ENCODE results near the gene CHAD.
"Not testable (repeated sequence)": the region's sequence is repeated elsewhere in the genome, so short reads cannot be mapped to it uniquely, and the experiment has no call there.

The CHAD gene

DNA sequence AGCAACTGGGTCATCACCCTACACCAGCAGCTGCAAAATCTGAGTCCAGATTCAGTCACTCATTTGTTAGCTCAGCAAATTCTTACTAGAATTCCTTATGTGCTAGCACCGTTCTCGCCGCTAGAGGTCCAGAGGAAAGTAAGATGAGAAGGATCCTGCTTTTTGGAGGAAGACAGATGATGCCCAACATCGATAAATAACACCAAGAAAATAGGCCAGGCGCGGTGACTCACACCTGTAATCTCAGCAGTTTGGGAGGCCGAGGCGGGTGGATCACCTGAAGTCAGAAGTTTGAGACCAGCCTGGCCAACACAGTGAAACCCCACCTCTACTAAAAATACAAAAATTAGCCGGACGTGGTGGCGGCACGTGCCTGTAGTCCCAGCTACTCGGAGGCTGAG, 4.1 kb upstream of the CHAD start:
- not testable (repeated sequence) for DNase-seq

DNA sequence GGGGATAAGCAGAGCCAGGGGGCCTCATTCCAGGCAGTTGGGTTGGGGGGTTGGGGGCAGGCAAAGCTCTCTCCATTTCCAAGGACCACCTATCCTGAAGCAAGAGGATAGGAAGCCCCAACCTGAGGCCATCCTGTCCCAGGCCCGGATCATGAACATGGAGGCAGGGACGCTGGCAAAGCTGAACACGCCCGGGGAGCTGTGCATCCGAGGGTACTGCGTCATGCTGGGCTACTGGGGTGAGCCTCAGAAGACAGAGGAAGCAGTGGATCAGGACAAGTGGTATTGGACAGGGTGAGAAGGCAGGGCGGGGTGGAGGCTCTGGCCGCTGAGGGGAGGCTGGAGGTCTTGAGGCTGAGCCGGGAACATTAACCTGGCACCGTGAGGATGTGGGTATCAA, 3.6 kb upstream of the CHAD start:
- DNase-seq = no peak

GRCh38 chr17:50471009-50471905, 2.6 kb upstream of the CHAD start:
- no peak for DNase-seq

DNA sequence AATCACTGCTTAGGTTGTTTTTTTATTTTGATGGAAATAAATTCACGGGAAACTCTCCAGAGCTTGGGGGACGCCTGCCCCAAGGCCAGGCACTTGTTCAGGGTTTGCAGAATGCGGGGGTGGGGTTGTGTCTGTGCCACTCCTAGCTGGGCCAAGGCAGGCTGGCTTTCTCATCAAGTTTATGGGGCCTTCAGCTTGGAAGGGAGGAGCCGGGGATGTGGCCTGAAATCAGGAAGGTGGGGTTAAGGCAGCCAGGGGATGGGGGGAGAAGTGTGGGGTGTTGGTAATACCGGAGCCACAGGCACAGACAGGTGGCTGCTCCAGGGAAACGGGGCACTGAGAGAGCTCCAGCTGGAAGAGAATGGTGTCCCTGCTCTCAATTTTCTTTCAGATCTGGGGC, 1.7 kb upstream of the CHAD start:
- DNase-seq = no peak

DNA sequence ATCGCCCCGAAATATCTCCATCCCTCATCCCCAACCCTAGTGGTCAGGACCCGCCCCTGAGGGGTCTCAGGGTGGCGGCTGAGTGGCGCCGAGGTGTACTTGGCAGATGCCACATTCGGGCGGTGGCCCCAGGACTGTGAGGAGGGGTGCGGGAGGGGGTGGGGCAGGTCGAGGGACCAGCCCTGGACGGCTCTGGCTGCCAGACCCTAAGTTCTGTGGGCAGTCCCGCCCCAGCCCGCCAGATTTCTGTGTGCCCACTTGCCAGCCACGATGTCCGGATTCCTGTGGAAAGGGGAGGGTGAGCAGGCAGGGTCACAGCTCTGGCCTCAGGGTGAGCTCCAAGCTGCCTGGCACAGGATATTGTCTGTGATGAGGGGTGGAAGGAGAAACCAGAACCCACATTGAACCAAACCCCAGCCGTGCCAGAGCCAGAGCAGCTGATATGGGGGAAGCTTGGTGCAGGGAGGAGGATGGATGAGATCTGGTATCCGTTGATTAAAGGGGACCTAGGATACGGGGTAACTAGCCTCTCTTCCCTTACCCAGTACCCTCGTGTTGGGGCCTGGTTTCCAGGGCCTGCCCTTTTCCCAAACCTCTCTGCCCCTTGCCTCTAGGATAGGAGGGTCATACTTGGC, 1.1 kb upstream of the CHAD start:
- no peak for DNase-seq

GRCh38 chr17:50469208-50469605, 527 bp upstream of the CHAD start:
- DNase-seq = no peak

DNA sequence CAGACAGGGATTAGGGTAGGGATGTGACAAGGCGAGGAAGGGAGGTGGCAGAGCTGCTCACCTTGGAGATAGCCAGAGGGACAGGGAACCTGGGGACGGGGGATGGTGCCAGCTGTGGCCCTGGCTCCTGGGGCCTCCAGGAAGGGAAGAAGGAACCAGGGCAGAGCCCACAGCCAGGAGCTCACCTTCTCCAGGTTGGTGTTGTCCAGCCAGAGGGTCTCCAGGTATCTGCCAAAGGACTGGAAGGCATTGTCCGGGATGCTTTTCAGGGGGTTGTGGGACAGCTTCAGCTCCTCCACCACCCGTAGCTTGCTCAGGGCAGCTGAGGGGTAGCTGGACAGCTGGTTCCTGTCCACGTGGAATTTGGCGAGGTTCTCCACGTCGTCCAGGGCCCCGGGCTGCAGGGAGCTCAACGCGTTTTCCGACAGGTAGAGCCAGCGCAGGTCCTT, 801 bp downstream of the CHAD start:
- DNase-seq = no peak

- DNase-seq = no peak
These were observed 1.4 kb downstream of the CHAD start for GRCh38 chr17:50467114-50467854.

DNA sequence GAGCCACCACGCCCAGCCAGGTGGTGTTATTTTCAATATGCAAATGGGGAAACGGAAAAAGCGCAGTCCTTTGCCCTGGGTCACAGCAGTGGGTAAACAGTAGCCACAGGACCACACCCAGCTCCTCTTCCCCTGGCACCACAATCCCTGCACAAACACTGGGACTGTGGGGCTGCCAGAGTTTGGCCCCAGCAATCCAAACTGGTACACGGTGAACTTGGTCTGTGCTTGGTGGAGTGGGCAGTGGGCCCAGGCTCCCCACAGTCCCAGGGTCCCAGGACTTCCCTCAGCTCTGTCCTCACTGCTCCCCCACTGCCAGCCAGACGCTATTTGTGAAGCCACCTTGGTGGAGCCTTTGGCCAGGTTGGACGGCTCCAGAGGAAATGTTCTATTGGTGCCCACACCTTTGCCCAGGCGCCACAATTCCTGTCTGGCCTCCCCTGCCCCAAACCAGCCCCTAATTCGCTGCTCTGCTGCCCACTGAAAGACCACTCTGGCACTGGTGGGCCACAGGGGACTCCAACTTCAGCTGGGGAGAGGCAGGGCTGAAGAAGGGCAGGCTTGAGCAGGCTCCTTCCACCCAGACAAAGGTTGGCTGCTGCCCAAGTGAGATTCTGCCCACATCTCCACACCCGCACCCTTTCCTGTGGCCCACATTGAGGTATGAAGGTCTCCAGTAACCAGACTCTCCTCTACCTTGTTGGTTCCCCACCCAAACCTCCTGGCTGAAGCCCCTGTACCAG, 2.1 kb downstream of the CHAD start:
- no peak for DNase-seq

- no peak for DNase-seq
These were observed 3.0 kb downstream of the CHAD start for GRCh38 chr17:50465635-50466034.

GRCh38 chr17:50465171-50465570, 3.5 kb downstream of the CHAD start:
- DNase-seq = no peak

DNA sequence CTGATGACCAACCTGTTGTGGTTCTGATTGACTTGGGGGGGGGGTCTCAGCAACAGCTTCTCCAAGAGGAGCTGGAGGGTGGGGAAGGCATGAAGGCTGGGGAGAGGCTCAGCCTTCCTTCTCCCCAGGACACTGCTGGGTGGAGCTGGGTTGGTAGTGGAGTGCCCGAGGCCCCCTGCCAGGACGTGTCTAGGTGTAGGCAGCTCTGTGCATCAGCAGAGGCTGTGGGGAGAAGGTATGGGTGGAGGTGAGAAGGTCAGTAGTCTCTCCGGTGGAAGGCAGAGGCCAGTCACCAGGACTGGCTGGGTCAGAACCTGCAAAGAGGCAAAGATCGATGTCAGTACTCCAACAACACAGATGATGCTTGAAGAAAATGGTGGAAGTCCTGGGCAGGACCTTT, 3.9 kb downstream of the CHAD start:
- no peak for DNase-seq

GRCh38 chr17:50464121-50464520, 4.6 kb downstream of the CHAD start:
- DNase-seq = no peak

DNA sequence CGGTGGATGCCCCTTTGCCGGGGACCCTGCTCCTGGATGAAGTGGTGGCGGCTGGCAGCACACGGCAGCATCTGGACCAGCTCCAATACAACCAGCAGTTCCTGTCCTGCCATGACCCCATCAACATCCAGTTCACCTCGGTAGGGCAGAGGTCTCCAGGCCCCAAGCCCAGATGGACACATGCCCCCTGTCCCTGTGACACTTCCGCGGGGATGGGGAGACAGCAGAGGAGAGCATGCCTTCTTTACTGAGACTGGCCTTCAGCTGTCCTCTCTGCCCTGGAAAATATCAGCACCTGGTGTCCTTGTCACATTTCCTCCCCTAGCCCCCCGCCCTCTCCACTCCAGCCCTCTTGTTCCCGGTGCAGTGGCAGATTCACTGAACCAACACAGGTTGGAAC, 6.2 kb downstream of the CHAD start:
- DNase-seq = no peak

DNA sequence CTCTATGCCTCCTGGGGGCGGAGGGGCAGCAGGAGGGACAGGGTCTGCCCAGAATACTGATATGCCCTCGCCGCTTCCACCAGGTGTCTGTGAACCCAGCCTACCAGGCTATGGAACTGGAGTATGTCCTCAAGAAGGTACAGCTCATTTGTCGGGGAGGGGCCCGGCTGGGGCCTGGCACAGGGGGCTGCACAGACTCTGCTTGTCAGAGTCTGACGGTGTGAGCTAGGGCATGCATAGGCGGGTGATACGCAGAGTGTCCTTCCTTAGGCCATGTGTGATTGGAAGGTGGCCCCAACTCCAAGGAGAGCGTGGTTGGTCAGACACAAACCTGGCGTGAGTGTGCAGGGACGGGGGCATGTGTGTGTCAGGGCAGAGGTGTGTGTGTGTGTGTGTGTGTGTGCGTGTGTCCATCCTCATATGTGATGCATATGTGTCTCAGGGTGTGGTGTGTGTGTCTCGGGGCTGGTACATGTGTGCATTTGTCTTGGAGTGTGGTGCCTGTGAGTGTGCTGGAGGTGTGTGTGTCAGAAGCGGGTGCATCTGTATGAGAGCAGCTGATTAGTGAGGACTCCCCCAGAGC, 7.0 kb downstream of the CHAD start:
- DNase-seq = no peak

DNA sequence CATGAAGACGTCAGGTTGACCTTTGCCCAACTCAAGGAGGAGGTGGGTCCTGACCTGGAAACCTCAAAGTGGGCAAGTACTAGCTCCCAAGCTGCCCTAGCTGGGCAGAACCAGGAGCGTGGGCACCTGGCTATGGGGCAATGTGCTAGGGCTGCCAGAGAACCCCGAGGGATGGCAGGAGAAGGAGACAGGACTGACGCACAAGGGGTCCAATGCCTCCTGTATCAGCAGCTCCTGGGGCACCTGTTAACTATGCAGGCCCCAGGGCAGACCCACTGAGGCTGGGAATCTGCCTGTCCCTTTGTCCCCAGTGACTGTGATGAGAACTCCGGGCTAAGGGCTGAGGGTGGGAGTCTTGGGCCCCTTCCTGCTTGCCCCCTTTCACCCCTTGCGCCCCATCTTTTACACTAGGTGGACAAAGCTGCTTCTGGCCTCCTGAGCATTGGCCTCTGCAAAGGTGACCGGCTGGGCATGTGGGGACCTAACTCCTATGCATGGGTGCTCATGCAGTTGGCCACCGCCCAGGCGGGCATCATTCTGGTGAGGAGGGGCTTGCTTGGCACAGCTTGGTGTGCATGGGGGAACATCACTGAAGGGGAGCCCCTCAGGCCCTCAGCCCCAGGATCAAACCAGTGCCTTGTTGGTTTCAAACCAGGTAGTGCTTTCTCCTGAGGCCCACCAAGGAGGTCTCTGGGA, 7.7 kb downstream of the CHAD start:
- no peak for DNase-seq

DNA sequence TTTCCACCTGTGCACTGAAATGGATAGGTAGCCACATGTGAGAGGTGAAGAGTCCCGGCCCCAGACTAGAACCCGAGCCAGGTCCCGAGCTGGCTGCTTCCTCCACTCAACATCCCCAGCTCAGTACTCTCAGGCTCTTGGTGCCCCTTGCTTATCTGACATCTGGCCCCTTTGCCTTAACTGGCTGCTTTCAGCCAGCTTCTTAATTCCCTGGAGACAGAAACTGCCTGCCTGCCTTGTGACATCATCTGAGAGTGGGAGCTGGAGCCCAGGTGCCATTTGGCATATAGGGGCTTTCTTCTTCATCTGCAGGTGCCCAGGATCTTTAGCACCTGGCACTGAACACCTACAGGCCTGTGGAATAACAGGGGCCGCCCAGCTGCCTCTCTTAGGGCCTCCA, 8.9 kb downstream of the CHAD start:
- no peak for DNase-seq

GRCh38 chr17:50458701-50459676, 9.7 kb downstream of the CHAD start:
- DNase-seq = no peak

GRCh38 chr17:50458270-50458669, 10.4 kb downstream of the CHAD start:
- no peak for DNase-seq

GRCh38 chr17:50457621-50458020, 11.1 kb downstream of the CHAD start:
- DNase-seq = no peak

DNA sequence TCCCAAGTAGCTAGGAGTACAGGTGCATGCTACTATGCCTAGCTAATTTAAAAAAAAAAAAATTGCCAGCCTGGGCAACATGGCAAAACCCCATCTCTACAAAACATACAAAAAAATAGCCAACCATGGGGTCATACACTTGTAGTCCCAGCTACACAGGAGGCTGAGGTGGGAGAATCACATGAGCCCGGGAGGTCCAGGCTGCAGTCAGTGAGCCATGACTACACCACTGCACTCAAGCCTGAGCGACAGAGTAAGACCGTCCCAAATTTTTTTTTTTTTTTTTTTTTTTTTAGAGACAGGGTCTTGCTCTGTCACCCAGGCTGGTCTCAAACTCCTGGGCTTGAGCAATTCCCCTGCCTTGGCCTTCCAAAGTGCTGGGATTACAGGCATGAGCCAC, 14.8 kb downstream of the CHAD start:
- DNase-seq = no peak
